ENCODE measurements around the gene INO80D.
"Not testable (repeated sequence)": the region's sequence is repeated elsewhere in the genome, so short reads cannot be mapped to it uniquely, and the experiment has no call there.

Gene INO80D

DNA sequence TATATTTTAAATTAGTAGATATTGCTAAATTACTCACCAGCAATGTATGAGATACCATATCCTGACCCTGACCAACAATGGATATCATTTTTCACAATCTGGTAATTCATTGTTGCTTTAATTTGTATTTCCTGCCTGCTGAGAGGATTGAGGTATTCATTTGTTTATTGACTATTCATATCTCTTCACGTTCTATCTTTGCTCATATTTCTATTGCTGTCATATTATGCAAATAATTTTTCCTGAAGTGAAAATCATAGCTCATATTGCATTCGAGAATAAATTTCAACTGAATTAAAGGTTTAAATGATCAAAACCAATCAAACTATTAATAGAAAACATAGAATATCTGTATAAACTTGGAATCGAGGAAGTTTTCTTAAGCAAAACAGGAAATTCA is 31.0 kb downstream of the INO80D start:
- FAIRE-seq = no peak
- no peak for DNase-seq (ENCODE audit: insufficient read length)
- TF ChIP-seq POLR2AphosphoS5 (IDR thresholded peaks at IDR 0.05; ENCODE audit: low read depth, low read length) (no peak), TAF1 (IDR thresholded peaks at IDR 0.05; ENCODE audit: borderline replicate concordance, low read depth, low read length) (no peak), POLR2A (IDR thresholded peaks at IDR 0.05; ENCODE audit: low read depth, low read length) (no peak)

DNA sequence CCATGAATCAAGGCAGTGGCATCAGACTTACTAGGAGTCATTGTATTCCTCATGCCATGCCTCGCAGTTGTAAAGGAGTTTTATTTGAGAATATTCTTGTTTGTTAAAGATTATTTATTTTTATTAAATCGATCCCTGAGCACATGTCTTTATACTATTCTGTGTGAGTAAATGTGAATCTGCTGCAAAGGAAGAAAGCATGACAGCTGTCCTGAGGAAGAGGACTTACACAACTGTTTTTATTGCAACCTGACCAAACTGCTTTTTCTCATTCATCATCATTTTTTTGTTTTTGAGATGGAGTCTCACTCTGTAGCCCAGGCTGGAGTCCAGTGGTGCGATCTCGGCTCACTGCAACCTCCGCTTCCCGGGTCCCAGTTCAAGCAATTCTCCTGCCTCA is 34.1 kb downstream of the INO80D start:
- no peak for DNase-seq (ENCODE audit: insufficient read length)
- no peak for FAIRE-seq
- TF ChIP-seq TAF1 (IDR thresholded peaks at IDR 0.05; ENCODE audit: borderline replicate concordance, low read depth, low read length) (no peak), POLR2AphosphoS5 (IDR thresholded peaks at IDR 0.05; ENCODE audit: low read depth, low read length) (no peak), POLR2A (IDR thresholded peaks at IDR 0.05; ENCODE audit: low read depth, low read length) (no peak)

DNA sequence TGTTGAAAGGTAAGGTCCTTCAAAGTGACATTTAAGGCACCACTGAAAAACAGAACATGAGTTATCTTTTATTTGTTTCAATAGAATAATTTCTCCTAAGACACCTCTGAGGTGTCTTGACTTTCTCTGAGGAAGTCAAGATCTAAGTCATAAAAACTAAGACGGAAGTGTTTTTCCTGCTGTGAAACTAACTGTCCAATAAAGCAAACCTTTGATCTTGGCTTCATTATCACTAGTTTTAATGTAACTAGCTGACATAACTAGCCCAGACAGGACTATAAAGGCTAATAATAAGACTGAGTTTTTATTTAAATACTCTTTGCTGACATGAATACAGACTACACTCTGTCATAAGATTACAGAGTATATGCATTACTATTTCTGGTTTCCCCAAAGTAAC is 36.6 kb downstream of the INO80D start:
- no peak for FAIRE-seq

DNA sequence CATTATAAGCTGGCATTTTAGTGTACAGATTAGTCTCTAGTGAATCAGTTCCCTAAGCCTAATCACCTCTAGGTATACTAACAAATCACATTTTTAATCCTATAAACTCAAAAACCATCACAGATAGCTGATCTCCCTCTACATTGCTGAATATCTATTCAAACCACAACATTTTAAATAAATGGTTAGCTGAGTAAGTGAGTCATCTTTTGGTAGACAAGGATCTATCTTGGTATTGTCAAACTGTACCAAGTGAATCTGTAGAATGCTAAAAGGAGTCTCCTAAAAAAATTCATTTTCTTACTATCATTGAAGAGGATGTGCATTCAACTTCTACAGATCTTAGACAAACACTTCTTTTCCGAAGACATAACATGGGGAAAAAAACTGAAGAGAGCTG is 40.7 kb downstream of the INO80D start:
- FAIRE-seq (no peak), DNase-seq (ENCODE audit: insufficient read length) (no peak)

More for the DNA sequence above, 36.6 kb downstream of the INO80D start:
- no peak for DNase-seq (ENCODE audit: insufficient read length)
- no peak for TF ChIP-seq POLR2A (IDR thresholded peaks at IDR 0.05; ENCODE audit: low read depth, low read length)
- TF ChIP-seq TAF1 (IDR thresholded peaks at IDR 0.05; ENCODE audit: borderline replicate concordance, low read depth, low read length) = no peak
- no peak for TF ChIP-seq POLR2AphosphoS5 (IDR thresholded peaks at IDR 0.05; ENCODE audit: low read depth, low read length)

DNA sequence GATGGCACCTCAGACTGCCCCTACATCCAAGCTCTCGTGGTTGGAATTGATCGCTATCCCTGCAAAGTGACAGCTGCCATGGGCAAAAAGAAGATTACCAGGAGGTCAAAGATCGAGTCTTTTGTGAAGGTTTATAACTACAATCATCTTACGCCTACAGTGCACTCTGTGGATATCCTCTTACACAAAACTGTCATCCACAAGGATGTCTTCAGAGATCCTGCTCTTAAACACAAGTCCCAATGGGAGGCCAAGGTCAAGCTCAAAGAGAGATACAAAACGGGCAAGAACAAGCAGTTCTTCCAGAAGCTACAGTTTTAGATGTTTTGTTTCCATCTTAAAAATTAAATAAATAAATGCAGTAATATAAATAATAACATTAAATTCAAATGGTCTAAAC is 45.4 kb downstream of the INO80D start:
- no peak for TF ChIP-seq POLR2AphosphoS5 (IDR thresholded peaks at IDR 0.05; ENCODE audit: low read depth, low read length)
- TF ChIP-seq TAF1 (IDR thresholded peaks at IDR 0.05; ENCODE audit: borderline replicate concordance, low read depth, low read length) = no peak
- TF ChIP-seq POLR2A (IDR thresholded peaks at IDR 0.05; ENCODE audit: low read depth, low read length) = no peak
- FAIRE-seq (no peak), DNase-seq (ENCODE audit: insufficient read length) (no peak)

More for the DNA sequence above, 40.7 kb downstream of the INO80D start:
- TF ChIP-seq POLR2A (IDR thresholded peaks at IDR 0.05; ENCODE audit: low read depth, low read length) = no peak
- TF ChIP-seq TAF1 (IDR thresholded peaks at IDR 0.05; ENCODE audit: borderline replicate concordance, low read depth, low read length) = no peak
- TF ChIP-seq POLR2AphosphoS5 (IDR thresholded peaks at IDR 0.05; ENCODE audit: low read depth, low read length) = no peak

DNA sequence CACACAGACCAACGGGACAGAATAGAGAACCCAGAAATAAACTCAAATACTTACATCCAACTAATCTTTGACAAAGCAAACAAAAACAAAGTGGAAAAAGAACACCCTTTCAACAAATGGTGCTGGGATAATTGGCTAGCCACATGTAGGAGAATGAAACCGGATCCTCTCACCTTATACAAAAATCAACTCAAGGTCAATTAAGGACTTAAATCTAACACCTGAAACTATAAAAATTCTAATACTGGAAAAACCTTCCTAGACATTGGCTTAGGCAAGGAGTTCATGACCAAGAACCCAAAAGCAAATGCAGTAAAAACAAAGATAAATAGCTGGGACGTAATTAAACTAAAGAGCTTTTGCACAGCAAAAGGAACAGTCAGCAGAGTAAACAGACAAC is 50.6 kb downstream of the INO80D start:
- not testable (repeated sequence) for FAIRE-seq; DNase-seq (ENCODE audit: insufficient read length)

DNA sequence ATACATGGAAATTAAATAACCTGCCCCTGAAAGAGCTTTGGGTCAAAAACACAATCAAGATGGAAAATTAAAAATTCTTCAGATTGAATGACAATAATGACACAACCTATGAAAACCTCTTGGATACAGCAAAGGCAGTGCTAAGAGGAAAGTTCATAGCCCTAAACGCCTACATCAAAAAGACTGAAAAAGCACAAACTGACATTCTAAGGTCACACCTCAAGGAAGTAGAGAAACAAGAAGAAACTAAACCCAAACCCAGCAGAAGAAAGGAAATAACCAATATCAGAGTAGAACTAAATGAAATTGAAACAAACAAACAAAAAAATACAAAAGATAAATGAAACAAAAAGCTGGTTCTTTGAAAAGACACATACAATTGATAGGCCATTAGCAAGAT is 52.5 kb downstream of the INO80D start:
- not testable (repeated sequence) for DNase-seq (ENCODE audit: insufficient read length); FAIRE-seq

DNA sequence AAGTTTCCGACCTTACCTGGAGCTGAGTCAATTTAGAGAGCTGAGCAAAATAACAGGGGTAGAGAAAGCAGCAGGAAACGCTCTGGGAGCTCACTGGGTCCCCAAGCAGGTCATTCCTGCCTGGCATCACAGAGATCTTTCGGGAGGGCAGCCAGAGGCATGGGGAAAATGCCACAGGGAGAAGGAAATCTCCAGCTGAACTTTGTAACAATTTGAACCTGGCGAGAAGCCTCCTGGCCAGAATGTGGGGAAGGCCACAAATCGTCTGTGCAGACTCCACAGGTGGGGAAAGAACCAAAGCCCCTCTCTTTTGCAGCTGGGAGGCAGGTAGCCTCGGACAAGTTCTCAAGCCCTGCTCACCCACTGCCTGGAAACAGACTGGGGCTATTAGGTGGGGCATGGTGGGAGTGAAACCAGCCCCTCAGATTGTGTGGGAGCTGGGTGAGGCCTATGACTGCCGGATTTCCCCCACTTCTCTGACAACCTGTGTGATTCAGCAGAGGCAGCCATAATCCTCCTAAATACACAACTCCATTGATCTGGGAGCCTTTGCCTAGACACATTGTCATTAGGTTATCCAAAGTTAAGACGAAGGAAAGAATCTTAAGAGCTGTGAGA is 53.9 kb downstream of the INO80D start:
- DNase-seq (ENCODE audit: insufficient read length) (no peak), FAIRE-seq (no peak)
- no peak for TF ChIP-seq POLR2A (IDR thresholded peaks at IDR 0.05; ENCODE audit: low read depth, low read length)
- no peak for TF ChIP-seq POLR2AphosphoS5 (IDR thresholded peaks at IDR 0.05; ENCODE audit: low read depth, low read length)
- TF ChIP-seq TAF1 (IDR thresholded peaks at IDR 0.05; ENCODE audit: borderline replicate concordance, low read depth, low read length) = no peak

DNA sequence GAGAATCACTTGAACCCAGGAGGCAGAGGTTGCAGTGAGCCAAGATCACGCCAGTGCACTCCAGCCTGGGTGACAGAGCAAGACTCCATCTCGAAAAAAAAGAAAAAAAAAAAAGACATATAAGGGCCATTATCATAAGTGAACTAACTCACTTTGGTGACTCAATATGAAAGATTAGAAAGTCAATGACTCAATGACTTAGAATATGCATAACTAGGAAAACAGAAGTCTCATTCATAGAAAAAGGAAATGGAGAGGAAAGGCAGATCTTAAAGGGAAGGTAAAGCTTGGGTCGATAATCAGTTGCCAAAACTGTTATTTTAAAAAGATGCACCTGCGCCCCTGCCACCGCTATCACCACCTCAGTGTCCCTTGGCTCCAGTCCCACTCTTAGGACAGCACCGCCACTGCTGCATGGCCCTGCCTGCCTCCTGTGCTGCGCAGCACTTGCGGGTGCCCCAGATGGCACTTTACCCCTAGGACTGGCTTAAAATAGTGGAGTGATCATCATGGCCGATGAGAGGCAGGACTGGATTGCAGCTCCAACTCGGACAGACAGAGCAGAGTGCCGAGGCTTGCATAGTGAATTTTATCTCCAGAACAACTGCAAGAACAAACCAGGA is 54.7 kb downstream of the INO80D start:
- no peak for DNase-seq (ENCODE audit: insufficient read length)
- no peak for TF ChIP-seq POLR2A (IDR thresholded peaks at IDR 0.05; ENCODE audit: low read depth, low read length)
- TF ChIP-seq POLR2AphosphoS5 (IDR thresholded peaks at IDR 0.05; ENCODE audit: low read depth, low read length) = no peak
- no peak for TF ChIP-seq TAF1 (IDR thresholded peaks at IDR 0.05; ENCODE audit: borderline replicate concordance, low read depth, low read length)
- no peak for FAIRE-seq

DNA sequence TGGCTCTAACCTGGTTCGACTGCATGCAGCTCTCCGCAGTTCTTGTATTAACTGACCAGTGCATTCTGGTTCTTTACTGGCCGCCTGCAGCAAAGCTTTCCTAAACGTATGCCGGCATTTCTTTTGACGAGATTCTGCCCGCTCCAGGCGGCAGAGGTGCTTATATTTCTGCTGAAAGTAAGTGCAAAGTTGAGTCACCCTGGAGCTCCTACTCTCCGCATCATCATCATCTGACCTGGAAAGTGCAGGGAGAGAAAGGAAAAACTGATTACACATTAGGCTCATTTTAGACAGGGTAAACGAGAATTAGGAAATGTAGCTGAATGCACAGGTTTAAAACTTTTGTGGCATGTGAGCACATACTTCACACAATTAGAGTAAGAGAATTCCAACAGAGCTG is 57.9 kb downstream of the INO80D start:
- no peak for DNase-seq (ENCODE audit: insufficient read length)
- FAIRE-seq = no peak
- TF ChIP-seq TAF1 (IDR thresholded peaks at IDR 0.05; ENCODE audit: borderline replicate concordance, low read depth, low read length) (no peak), POLR2A (IDR thresholded peaks at IDR 0.05; ENCODE audit: low read depth, low read length) (no peak), POLR2AphosphoS5 (IDR thresholded peaks at IDR 0.05; ENCODE audit: low read depth, low read length) (no peak)

DNA sequence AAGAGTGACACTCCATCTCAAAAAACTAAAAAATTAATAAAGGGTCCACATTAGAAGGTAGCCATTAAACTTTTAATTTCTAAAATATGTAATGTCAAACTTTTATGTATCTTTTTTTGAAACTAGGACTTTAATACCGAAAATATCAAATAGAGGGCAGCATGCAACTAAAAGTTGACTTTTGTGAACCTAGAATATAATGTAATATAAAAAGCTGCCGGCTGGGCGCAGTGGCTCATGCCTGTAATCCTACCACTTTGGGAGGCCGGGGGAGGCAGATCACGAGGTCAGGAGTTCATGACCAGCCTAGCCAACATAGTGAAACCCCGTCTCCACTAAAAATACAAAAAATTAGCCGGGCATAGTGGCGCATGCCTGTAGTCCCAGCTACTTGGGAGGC is 62.8 kb downstream of the INO80D start:
- no peak for FAIRE-seq
- DNase-seq (ENCODE audit: insufficient read length) = no peak
- TF ChIP-seq TAF1 (IDR thresholded peaks at IDR 0.05; ENCODE audit: borderline replicate concordance, low read depth, low read length) (no peak), POLR2A (IDR thresholded peaks at IDR 0.05; ENCODE audit: low read depth, low read length) (no peak), POLR2AphosphoS5 (IDR thresholded peaks at IDR 0.05; ENCODE audit: low read depth, low read length) (no peak)

DNA sequence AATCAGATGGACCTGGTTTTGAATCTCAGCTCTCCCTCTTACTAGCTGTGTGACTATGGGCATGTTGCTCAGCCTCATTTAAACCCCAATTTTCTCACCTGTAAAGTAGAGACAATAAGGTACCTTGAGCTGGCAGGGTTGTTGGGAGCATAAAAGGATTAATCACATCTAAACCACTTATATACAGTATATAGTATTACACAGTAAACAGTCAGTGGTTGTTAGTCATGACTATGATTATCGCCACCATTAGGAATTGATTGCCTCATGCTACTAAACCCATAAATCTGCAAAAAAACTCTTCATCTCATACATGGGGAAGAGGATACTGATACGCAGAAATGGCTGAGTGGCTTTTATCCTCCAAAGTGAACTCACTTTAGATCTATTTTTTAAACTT is 65.8 kb downstream of the INO80D start:
- FAIRE-seq = no peak
- DNase-seq (ENCODE audit: insufficient read length) = no peak
- TF ChIP-seq TAF1 (IDR thresholded peaks at IDR 0.05; ENCODE audit: borderline replicate concordance, low read depth, low read length) (no peak), POLR2AphosphoS5 (IDR thresholded peaks at IDR 0.05; ENCODE audit: low read depth, low read length) (no peak), POLR2A (IDR thresholded peaks at IDR 0.05; ENCODE audit: low read depth, low read length) (no peak)

DNA sequence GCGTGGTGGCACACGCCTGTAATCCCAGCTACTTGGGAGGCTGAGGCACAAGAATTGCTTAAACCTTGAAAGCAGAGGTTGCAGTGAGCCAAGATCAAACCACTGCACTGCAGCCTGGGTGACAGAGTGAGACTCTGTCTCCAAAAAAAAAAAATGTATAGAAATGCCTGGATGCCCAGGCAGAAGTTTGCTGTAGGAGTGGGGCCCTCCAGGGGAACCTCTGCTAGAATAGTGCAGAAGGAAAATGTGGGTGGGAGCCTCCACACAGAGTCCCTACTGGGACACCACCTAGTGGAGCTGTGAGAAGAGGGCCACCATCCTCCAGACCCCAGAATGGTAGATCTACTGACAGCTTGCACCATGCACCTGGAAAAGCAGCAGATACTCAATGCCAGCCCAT is 70.2 kb downstream of the INO80D start:
- FAIRE-seq; DNase-seq (ENCODE audit: insufficient read length): not testable (repeated sequence)
